CD14-positive monocyte (primary cell): ENCODE measurements around the gene HOXD8. TPM values are rescaled to one million over a fixed set of nuclear protein-coding genes. Genes with fewer than 3 reads are reported as not detected.

Experiments
- DNase-seq, 3 donors: peaks; one replicate each; pipeline ENCODE4 v3.0.0-alpha.2; 2011 to 2022
- H2AFZ ChIP-seq: 2 replicates; pipeline ENCODE4 v1.6.0; 2012; ENCODE audit warnings: mild to moderate bottlenecking, low read depth, low read length, inconsistent platforms; ENCODE audit not compliant: insufficient read depth, poor library complexity, severe bottlenecking
- H3K27ac ChIP-seq, 2 donors: 1 replicate in 1 of 2; 2 replicates in 1 of 2; pipeline ENCODE4 v1.5.1; 2012 to 2013; ENCODE audit warnings: low read length in 2 of 2, control low read depth in 1 of 2, inconsistent platforms in 1 of 2, low read depth in 1 of 2, mild to moderate bottlenecking in 1 of 2
- H3K27me3 ChIP-seq, 2 donors: one replicate each; pipeline versions ENCODE4 v1.6.0 to v1.6.1; 2011 to 2013; ENCODE audit warnings: low read length in 2 of 2; ENCODE audit not compliant: control insufficient read depth in 2 of 2, insufficient read depth in 2 of 2
- H3K36me3 ChIP-seq, 2 donors: replicated peaks in 1 of 2; 1 replicate in 1 of 2; 2 replicates in 1 of 2; pipeline versions ENCODE4 v1.5.1 to v1.6.1; 2012 to 2013; ENCODE audit warnings: low read length in 2 of 2, control low read depth in 1 of 2, inconsistent platforms in 1 of 2, mild to moderate bottlenecking in 1 of 2; ENCODE audit not compliant: insufficient read depth in 2 of 2, control insufficient read depth in 1 of 2
- H3K4me1 ChIP-seq, 2 donors: 1 replicate in 1 of 2; 2 replicates in 1 of 2; pipeline versions ENCODE4 v1.5.1 to v1.6.1; 2012 to 2013; ENCODE audit warnings: low read length in 2 of 2, control low read depth in 1 of 2, inconsistent platforms in 1 of 2, mild to moderate bottlenecking in 1 of 2, moderate library complexity in 1 of 2; ENCODE audit not compliant: insufficient read depth in 2 of 2, control insufficient read depth in 1 of 2
- H3K4me2 ChIP-seq: replicated peaks from 2 replicates; pipeline ENCODE3; 2012; ENCODE audit warnings: low read length, moderate library complexity, mild to moderate bottlenecking; ENCODE audit not compliant: poor library complexity, severe bottlenecking; ENCODE audit errors: extremely low read depth
- H3K4me3 ChIP-seq, 3 experiments: fragments of 200-600 bp in 1 of 3; sonication (generic) in 1 of 3; replicated peaks in 1 of 3; 1 replicate in 2 of 3; 2 replicates in 1 of 3; pipeline ENCODE4 v1.5.1; 2011 to 2013; ENCODE audit warnings: low read length in 3 of 3, mild to moderate bottlenecking in 3 of 3, control low read depth in 2 of 3, low read depth in 2 of 3, inconsistent platforms in 1 of 3, moderate library complexity in 1 of 3
- H3K79me2 ChIP-seq: 2 replicates; pipeline ENCODE4 v1.6.0; 2012; ENCODE audit warnings: mild to moderate bottlenecking, control low read depth, inconsistent platforms, low read length, moderate library complexity; ENCODE audit not compliant: insufficient read depth
- H3K9ac ChIP-seq: 2 replicates; pipeline ENCODE4 v1.6.0; 2017; ENCODE audit warnings: low read length, mild to moderate bottlenecking; ENCODE audit not compliant: insufficient read depth, poor library complexity, severe bottlenecking
- H3K9me3 ChIP-seq, 2 donors: replicated peaks in 1 of 2; 1 replicate in 1 of 2; 2 replicates in 1 of 2; pipeline versions ENCODE4 v1.5.1 to v1.6.1; 2012 to 2013; ENCODE audit warnings: low read length in 2 of 2, control low read depth in 1 of 2; ENCODE audit not compliant: control insufficient read depth in 1 of 2, insufficient read depth in 1 of 2
- H4K20me1 ChIP-seq: 2 replicates; pipeline ENCODE4 v1.6.0; 2012; ENCODE audit warnings: mild to moderate bottlenecking, low read length, control low read depth, moderate library complexity; ENCODE audit not compliant: insufficient read depth
- H3K27ac Mint-ChIP-seq, 7 donors: one replicate each; pipeline ENCODE4 v1.8.0; 2020; ENCODE audit warnings: mild to moderate bottlenecking in 7 of 7, mixed read lengths in 7 of 7, moderate library complexity in 6 of 7, inconsistent platforms in 2 of 7
- H3K27me3 Mint-ChIP-seq, 3 donors: one replicate each; pipeline ENCODE4 v1.8.0; 2021 to 2022; ENCODE audit warnings: low read depth in 3 of 3, mild to moderate bottlenecking in 3 of 3, mixed read lengths in 3 of 3, moderate library complexity in 3 of 3, inconsistent platforms in 1 of 3
- H3K36me3 Mint-ChIP-seq, 2 donors: one replicate each; pipeline ENCODE4 v1.8.0; 2020; ENCODE audit warnings: mixed read lengths in 2 of 2, inconsistent platforms in 1 of 2, mild to moderate bottlenecking in 1 of 2
- H3K4me1 Mint-ChIP-seq: one replicate; pipeline ENCODE4 v1.8.0; 2020; ENCODE audit warnings: mild to moderate bottlenecking, mixed read lengths
- H3K4me3 Mint-ChIP-seq, 2 donors: one replicate each; pipeline ENCODE4 v1.8.0; 2020; ENCODE audit warnings: mild to moderate bottlenecking in 2 of 2, mixed read lengths in 2 of 2, moderate library complexity in 1 of 2
- H3K9me3 Mint-ChIP-seq, 7 donors: one replicate each; pipeline ENCODE4 v1.8.0; 2020 to 2022; ENCODE audit warnings: mixed read lengths in 7 of 7, mild to moderate bottlenecking in 6 of 7, moderate library complexity in 6 of 7, inconsistent platforms in 2 of 7
- CTCF ChIP-seq: fragments of 200-600 bp; IDR thresholded peaks from one replicate; pipeline ENCODE4 v1.8.0; 2022; ENCODE audit warnings: antibody characterized with exemption, mild to moderate bottlenecking
- WGBS: methylation state at CpG from one replicate; pipeline ENCODE4 v1.1.5; 2013; ENCODE audit warnings: missing lambda C conversion rate; ENCODE audit not compliant: insufficient coverage; 5-methylcytosine and 5-hydroxymethylcytosine counted together
- intact Hi-C, 2 donors: fragments of 100-400 bp; cut with micrococcal nuclease; formaldehyde crosslinking; loops; one replicate each; pipeline versions ENCODE4 v1.15.0 to v1.15.1; 2023
- polyA plus RNA-seq, 3 donors: library from polyadenylated mRNA; depleted of rRNA in 1 of 3; unstranded in 2 of 3; stranded (reverse) in 1 of 3; fragments of 300-500 nt in 2 of 3; fragments of >200 nt in 1 of 3; fragmentation: Illumina TruSeq in 2 of 3; gene quantifications; 1 replicate in 2 of 3; 2 replicates in 1 of 3; pipeline ENCODE4 v1.2.3, GENCODE V29; 2012 to 2021

Gene HOXD8
- polyA plus RNA-seq, 3 donors: not detected

DNA sequence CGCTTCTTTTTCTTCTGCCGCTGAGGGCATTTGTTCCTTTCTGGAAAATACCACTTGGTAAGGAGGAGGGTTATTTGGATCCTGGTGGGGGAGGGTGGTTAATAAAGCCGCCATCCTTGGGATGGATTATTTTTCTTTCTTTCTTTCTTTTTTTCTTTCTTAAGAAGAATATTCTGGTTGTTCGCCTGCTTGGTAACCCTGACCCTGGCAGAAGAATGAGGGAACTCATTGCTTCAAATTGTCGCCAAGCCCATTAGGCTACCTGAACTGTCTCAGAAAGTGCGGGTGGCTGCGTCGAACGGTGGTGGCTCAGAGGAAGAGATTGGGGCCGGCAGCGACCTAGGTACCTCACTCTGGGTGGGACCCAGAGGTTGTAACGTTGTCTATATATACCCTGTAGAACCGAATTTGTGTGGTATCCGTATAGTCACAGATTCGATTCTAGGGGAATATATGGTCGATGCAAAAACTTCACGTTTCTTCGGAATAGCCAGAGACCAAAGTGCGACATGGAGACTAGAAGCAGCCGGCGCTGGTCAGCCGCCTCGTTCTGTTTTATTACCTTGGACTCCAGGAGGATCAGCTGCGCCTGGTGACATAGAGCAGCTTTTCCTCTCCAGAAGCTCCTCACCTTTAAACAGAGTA, 20.6 kb downstream of the HOXD8 start:
- peaks cover 94 to 100% (median 97%) of the 10 kb centered on the region in 3 donors for H3K27me3 Mint-ChIP-seq
- no peak overlapping the region for H3K9ac ChIP-seq
- peaks cover 2 to 3% of the 10 kb centered on the region in 2 donors for H3K36me3 Mint-ChIP-seq
- intact Hi-C loops: no loop called here
- no peak for TF ChIP-seq CTCF
- peaks cover 0 to 32% (median 14%) of the 10 kb centered on the region in 7 donors for H3K9me3 Mint-ChIP-seq
- no peaks in the 10 kb centered on the region for H4K20me1 ChIP-seq
- H3K4me1 Mint-ChIP-seq: peaks cover 2% of the 10 kb centered on the region
- H3K36me3 ChIP-seq: no peaks in the 10 kb centered on the region
- no peak overlapping the region for H3K4me2 ChIP-seq
- DNase-seq: no peak
- no peak overlapping the region for H2AFZ ChIP-seq
- H3K4me3 Mint-ChIP-seq: peak overlapping the region in 1 of 2 donors; percentile 75
- WGBS: 28% methylated on average over 20 of the region's 24 CpGs
- H3K27ac Mint-ChIP-seq: no peak overlapping the region
- H3K27ac ChIP-seq: no peak overlapping the region
- peaks cover 93 to 99% of the 10 kb centered on the region in 2 donors for H3K27me3 ChIP-seq
- H3K4me1 ChIP-seq: no peaks in the 10 kb centered on the region
- H3K4me3 ChIP-seq: no peak overlapping the region
- no peaks in the 10 kb centered on the region for H3K79me2 ChIP-seq
- peaks cover 0 to 70% of the 10 kb centered on the region in 2 donors for H3K9me3 ChIP-seq

GRCh38 chr2:176150584-176151441, 21.3 kb downstream of the HOXD8 start:
- Histone ChIP-seq H3K4me2 (no peak overlapping the region), H3K79me2 (no peaks in the 10 kb centered on the region), H3K9me3 (peaks cover 0 to 65% of the 10 kb centered on the region in 2 donors), H3K27ac (no peak overlapping the region), H3K4me3 (no peak overlapping the region), H3K4me1 (no peaks in the 10 kb centered on the region), H2AFZ (no peak overlapping the region), H3K9ac (no peak overlapping the region), H4K20me1 (no peaks in the 10 kb centered on the region), H3K27me3 (peaks cover 93 to 99% of the 10 kb centered on the region in 2 donors), H3K36me3 (no peaks in the 10 kb centered on the region)
- Mint-ChIP-seq H3K36me3 (peaks cover 2 to 3% of the 10 kb centered on the region in 2 donors), H3K27me3 (peaks cover 96 to 100% (median 97%) of the 10 kb centered on the region in 3 donors), H3K4me1 (peaks cover 2% of the 10 kb centered on the region), H3K4me3 (peak overlapping the region in 1 of 2 donors; percentile 75), H3K27ac (peak overlapping the region in 1 of 7 donors; percentile 32), H3K9me3 (peaks cover 0 to 32% (median 14%) of the 10 kb centered on the region in 7 donors)
- 48% methylated on average over 11 of the region's 14 CpGs for WGBS
- intact Hi-C loops: no loop called here
- no peak for TF ChIP-seq CTCF
- DNase-seq: no peak
